Testis (tissue), 3 donors: ENCODE results near the gene TMIGD3. TPM values are rescaled to one million over a fixed set of nuclear protein-coding genes. Genes with fewer than 3 reads are reported as not detected.

Experiments used
- DNase-seq: peaks from one replicate; pipeline ENCODE4 v3.0.0-alpha.2; 2019
- H3K27ac ChIP-seq, 2 donors: fragments of 200-600 bp; sonication (generic); one replicate each; pipeline ENCODE4 v1.5.1; 2019
- H3K27me3 ChIP-seq: fragments of 200-600 bp; sonication (generic); one replicate; pipeline ENCODE4 v1.5.1; 2019
- H3K36me3 ChIP-seq: fragments of 200-600 bp; sonication (generic); one replicate; pipeline ENCODE4 v1.5.1; 2017; ENCODE audit warnings: low read depth; ENCODE audit errors: missing control alignments
- H3K4me1 ChIP-seq: fragments of 200-600 bp; sonication (generic); one replicate; pipeline ENCODE4 v1.5.1; 2019
- H3K4me3 ChIP-seq, 2 donors: fragments of 200-600 bp; sonication (generic); one replicate each; pipeline ENCODE4 v1.5.1; 2017 to 2019
- H3K9me3 ChIP-seq: fragments of 200-600 bp; sonication (generic); one replicate; pipeline ENCODE4 v1.5.1; 2017
- CTCF ChIP-seq, 3 experiments: fragments of 450-650 bp in 2 of 3; fragments of 200-600 bp in 1 of 3; sonication (generic) in 1 of 3; IDR thresholded peaks; one replicate each; pipeline ENCODE4 v1.5.1; 2016 to 2019; ENCODE audit warnings: antibody characterized with exemption in 3 of 3, mild to moderate bottlenecking in 2 of 3, moderate library complexity in 1 of 3
- POLR2A ChIP-seq: fragments of 450-650 bp; IDR thresholded peaks from one replicate; pipeline ENCODE4 v1.6.1; 2017; ENCODE audit warnings: antibody characterized with exemption, mild to moderate bottlenecking, moderate library complexity
- WGBS, 2 donors: methylation state at CpG; one replicate each; pipeline ENCODE4 v1.1.5; 2018; 5-methylcytosine and 5-hydroxymethylcytosine counted together
- intact Hi-C: fragments of 100-400 bp; cut with DNase I; formaldehyde crosslinking; loops from one replicate; pipeline ENCODE4 v1.15.1; 2023; ENCODE audit warnings: low total_unique reads
- polyA plus RNA-seq: library from polyadenylated mRNA; stranded (reverse); fragments of 350-450 nt; fragmentation: Illumina TruSeq; extraction: RNeasy Lipid Tissue Mini Kit (QIAGEN cat#74804); gene quantifications from one replicate; pipeline ENCODE4 v1.2.3, GENCODE V29; 2014; ENCODE audit warnings: low read depth, low replicate concordance; ENCODE audit not compliant: insufficient read depth
- total RNA-seq, 2 donors: library from RNA; depleted of rRNA; stranded (reverse); fragments of >200 nt; gene quantifications; one replicate each; pipeline ENCODE4 v1.2.3, GENCODE V29; 2016

TMIGD3 gene
- total and polyA plus RNA-seq, 3 donors from 2014 or later: 27.6 to 148 (median 63.6) TPM

GRCh38 chr1:111465754-111466153 is 37.7 kb downstream of the TMIGD3 start:
- Histone ChIP-seq H3K27me3 (no peaks in the 10 kb centered on the region), H3K9me3 (no peaks in the 10 kb centered on the region), H3K4me1 (no peaks in the 10 kb centered on the region), H3K36me3 (no peaks in the 10 kb centered on the region), H3K4me3 (no peak overlapping the region), H3K27ac (no peak overlapping the region)
- intact Hi-C loops: no loop called here
- TF ChIP-seq CTCF (IDR thresholded peaks at IDR 0.05): no peak
- TF ChIP-seq POLR2A: no peak
- 94 to 95% methylated on average over 2 of the region's 2 CpGs for WGBS, 2 donors
- DNase-seq: no peak

- Histone ChIP-seq H3K36me3 (no peaks in the 10 kb centered on the region), H3K9me3 (no peaks in the 10 kb centered on the region), H3K27ac (no peak overlapping the region), H3K27me3 (no peaks in the 10 kb centered on the region), H3K4me3 (no peak overlapping the region), H3K4me1 (no peaks in the 10 kb centered on the region)
- no peak for TF ChIP-seq POLR2A
- TF ChIP-seq CTCF (IDR thresholded peaks at IDR 0.05): no peak
- DNase-seq: no peak
- intact Hi-C loops: no loop called here
- WGBS, 2 donors: 65 to 77% methylated on average over 4 of the region's 4 CpGs
Observed at GRCh38 chr1:111463029-111463683, 40.3 kb downstream of the TMIGD3 start.

- intact Hi-C loops: no loop called here
Observed at GRCh38 chr1:111462370-111463028, 40.9 kb downstream of the TMIGD3 start.

GRCh38 chr1:111461765-111462164 is 41.7 kb downstream of the TMIGD3 start:
- H3K27ac ChIP-seq: no peak overlapping the region
- no peak for TF ChIP-seq CTCF (IDR thresholded peaks at IDR 0.05)
- TF ChIP-seq POLR2A: no peak
- no peaks in the 10 kb centered on the region for H3K9me3 ChIP-seq
- no peaks in the 10 kb centered on the region for H3K27me3 ChIP-seq
- WGBS, 2 donors: 92 to 96% methylated on average over 6 of the region's 6 CpGs
- H3K4me3 ChIP-seq: no peak overlapping the region
- no peaks in the 10 kb centered on the region for H3K4me1 ChIP-seq
- no peak for DNase-seq
- H3K36me3 ChIP-seq: no peaks in the 10 kb centered on the region
- intact Hi-C loops: no loop called here

More at GRCh38 chr1:111462370-111463028, 40.9 kb downstream of the TMIGD3 start:
- Histone ChIP-seq H3K4me3 (no peak overlapping the region), H3K9me3 (no peaks in the 10 kb centered on the region), H3K27ac (no peak overlapping the region), H3K27me3 (no peaks in the 10 kb centered on the region), H3K36me3 (no peaks in the 10 kb centered on the region), H3K4me1 (no peaks in the 10 kb centered on the region)
- WGBS, 2 donors: 85 to 94% methylated on average over 4 of the region's 4 CpGs
- no peak for DNase-seq
- no peak for TF ChIP-seq CTCF (IDR thresholded peaks at IDR 0.05)

- no peaks in the 10 kb centered on the region for H3K9me3 ChIP-seq
- intact Hi-C loops: no loop called here
- H3K36me3 ChIP-seq: no peaks in the 10 kb centered on the region
- DNase-seq: no peak
- 78 to 88% methylated on average over 3 of the region's 3 CpGs for WGBS, 2 donors
- H3K4me1 ChIP-seq: peaks cover 14% of the 10 kb centered on the region
- H3K4me3 ChIP-seq: no peak overlapping the region
- H3K27me3 ChIP-seq: no peaks in the 10 kb centered on the region
- H3K27ac ChIP-seq: no peak overlapping the region
- no peak for TF ChIP-seq POLR2A
- TF ChIP-seq CTCF (IDR thresholded peaks at IDR 0.05): no peak
Observed at GRCh38 chr1:111455642-111456031, 47.8 kb downstream of the TMIGD3 start.
